HUES6 (cell line): ENCODE results near the gene FHOD3.

Experiments used
- H3K27ac ChIP-seq: 2 replicates; pipeline ENCODE4 v1.7.0; 2013; ENCODE audit warnings: low read depth, mild to moderate bottlenecking, low read length, inconsistent platforms
- H3K27me3 ChIP-seq: 2 replicates; pipeline ENCODE4 v1.6.1; 2013; ENCODE audit warnings: low read length; ENCODE audit not compliant: control insufficient read depth, insufficient read depth
- H3K36me3 ChIP-seq: 2 replicates; pipeline ENCODE4 v1.6.1; 2013; ENCODE audit warnings: low read length; ENCODE audit not compliant: control insufficient read depth, insufficient read depth
- H3K4me1 ChIP-seq: 2 replicates; pipeline ENCODE4 v1.6.1; 2013; ENCODE audit warnings: low read length; ENCODE audit not compliant: control insufficient read depth, insufficient read depth
- H3K4me3 ChIP-seq: 2 replicates; pipeline ENCODE4 v1.5.1; 2013; ENCODE audit warnings: low read depth, low read length
- H3K9ac ChIP-seq: one replicate; pipeline ENCODE4 v1.6.1; 2013; ENCODE audit warnings: mild to moderate bottlenecking, low read length
- H3K9me3 ChIP-seq: 2 replicates; pipeline ENCODE4 v1.6.1; 2013; ENCODE audit warnings: low read depth, low read length; ENCODE audit not compliant: control insufficient read depth, insufficient read depth

The FHOD3 gene

DNA sequence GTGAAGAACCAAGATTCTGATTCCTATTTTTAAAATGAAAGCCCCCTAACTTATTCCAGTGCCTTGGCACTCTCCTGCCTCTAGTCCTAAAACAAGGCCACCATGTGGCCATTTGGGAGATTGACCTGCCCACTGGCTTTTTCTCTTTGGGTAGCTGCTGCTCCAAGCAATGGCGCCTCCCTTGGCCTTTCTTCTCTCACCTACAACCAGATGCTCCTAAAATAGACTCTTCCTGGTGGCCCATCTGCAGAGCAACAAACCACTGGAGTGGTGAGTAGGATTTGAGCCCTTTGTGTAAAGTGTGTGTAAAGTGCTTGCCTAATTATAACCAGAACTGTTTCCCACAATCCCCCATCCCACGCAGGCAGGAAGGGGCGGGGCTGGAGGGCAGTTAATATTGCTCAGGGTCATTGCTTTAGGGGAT is 114.2 kb downstream of the FHOD3 start:
- Histone ChIP-seq H3K4me1 (peaks cover 3% of the 10 kb centered on the region), H3K36me3 (no peaks in the 10 kb centered on the region), H3K27me3 (no peaks in the 10 kb centered on the region), H3K4me3 (no peak overlapping the region), H3K9ac (no peak overlapping the region), H3K9me3 (no peaks in the 10 kb centered on the region), H3K27ac (no peak overlapping the region)

DNA sequence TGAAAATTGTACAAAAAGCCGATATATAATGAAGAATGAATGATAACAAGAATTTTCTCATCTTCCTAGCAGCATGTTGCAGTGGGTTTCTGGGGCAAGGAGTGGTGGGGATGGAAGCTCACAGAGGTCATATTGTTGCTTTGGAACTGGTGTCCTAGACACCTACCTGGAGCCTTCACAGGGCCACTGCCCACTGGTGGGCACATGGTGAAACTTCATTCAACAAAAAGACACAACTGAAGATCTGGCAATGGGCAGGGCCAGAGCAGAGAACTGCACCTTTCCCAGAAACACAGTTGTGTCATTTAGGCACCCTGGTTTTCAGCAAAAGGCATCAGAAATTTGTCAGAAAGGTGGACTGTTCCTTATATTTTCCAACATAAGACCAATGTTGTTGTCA is 115.3 kb downstream of the FHOD3 start:
- H3K4me1 ChIP-seq: peaks cover 3% of the 10 kb centered on the region

GRCh38 chr18:36415171-36415570 is 117.7 kb downstream of the FHOD3 start:
- peaks cover 3% of the 10 kb centered on the region for H3K4me1 ChIP-seq
- H3K9me3 ChIP-seq: no peaks in the 10 kb centered on the region
- H3K27ac ChIP-seq: no peak overlapping the region
- H3K9ac ChIP-seq: no peak overlapping the region
- no peaks in the 10 kb centered on the region for H3K36me3 ChIP-seq
- H3K27me3 ChIP-seq: no peaks in the 10 kb centered on the region
- no peak overlapping the region for H3K4me3 ChIP-seq

More for the DNA sequence above, 115.3 kb downstream of the FHOD3 start:
- Histone ChIP-seq H3K4me3 (no peak overlapping the region), H3K36me3 (no peaks in the 10 kb centered on the region), H3K9ac (no peak overlapping the region), H3K9me3 (no peaks in the 10 kb centered on the region), H3K27me3 (no peaks in the 10 kb centered on the region), H3K27ac (no peak overlapping the region)

DNA sequence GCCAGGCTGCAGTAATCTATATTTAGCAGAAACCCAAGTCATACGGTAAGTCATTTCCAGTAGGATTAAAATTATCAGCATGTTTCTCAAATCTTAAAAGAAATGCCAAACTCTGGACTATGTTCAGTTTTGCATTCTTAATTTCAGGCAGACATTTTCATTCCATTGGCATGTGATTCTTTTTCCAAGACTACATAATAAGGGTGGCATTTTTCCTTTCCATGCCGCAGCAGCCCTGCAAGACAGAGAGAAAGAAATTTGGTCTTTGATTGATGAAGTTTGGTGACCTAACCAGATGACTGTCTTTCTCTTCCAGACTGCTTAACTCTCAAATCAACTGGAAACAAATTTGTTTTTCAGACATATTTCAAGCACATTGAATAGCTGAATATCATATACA is 118.1 kb downstream of the FHOD3 start:
- no peaks in the 10 kb centered on the region for H3K9me3 ChIP-seq
- no peak overlapping the region for H3K27ac ChIP-seq
- H3K9ac ChIP-seq: no peak overlapping the region
- no peaks in the 10 kb centered on the region for H3K36me3 ChIP-seq
- H3K27me3 ChIP-seq: no peaks in the 10 kb centered on the region
- no peak overlapping the region for H3K4me3 ChIP-seq
- H3K4me1 ChIP-seq: peaks cover 3% of the 10 kb centered on the region

DNA sequence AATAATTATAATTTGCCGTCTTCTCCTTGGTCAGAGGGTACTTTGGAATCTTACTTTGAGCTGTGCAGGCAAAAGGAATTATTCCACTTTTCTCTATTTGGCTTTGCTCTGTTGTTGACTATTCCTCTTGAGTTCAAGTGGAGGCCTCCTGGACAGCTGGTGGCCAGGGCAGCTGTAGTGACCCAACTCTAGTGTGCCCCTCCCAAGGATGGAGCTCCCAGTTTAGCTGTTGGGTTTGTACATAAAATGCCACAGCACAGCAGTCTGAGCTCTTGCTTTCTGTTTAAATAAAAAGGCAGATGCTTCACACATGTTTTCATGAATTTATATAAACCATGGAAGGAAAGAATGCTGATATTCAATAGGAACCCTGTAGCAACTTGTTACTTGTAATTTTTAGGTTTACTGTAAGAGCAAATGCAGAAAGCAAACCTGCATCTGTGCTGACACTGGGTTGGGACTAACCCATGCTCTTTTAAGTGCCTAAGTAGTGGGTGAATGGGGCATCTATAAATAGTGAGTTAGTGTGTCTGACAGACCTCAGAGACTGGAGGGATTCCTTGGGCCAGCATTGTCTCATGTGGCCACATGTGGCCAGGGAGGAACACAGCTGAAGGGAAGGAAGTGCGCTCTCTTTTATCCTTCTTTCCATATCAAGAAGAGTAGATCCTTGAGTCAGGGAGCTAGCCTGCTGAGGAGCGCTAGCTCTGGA is 121.8 kb downstream of the FHOD3 start:
- Histone ChIP-seq H3K4me1 (no peaks in the 10 kb centered on the region), H3K9me3 (no peaks in the 10 kb centered on the region), H3K36me3 (no peaks in the 10 kb centered on the region), H3K27me3 (no peaks in the 10 kb centered on the region), H3K4me3 (no peak overlapping the region), H3K27ac (no peak overlapping the region), H3K9ac (no peak overlapping the region)

GRCh38 chr18:36419900-36420531 is 122.5 kb downstream of the FHOD3 start:
- Histone ChIP-seq H3K36me3 (no peaks in the 10 kb centered on the region), H3K9ac (no peak overlapping the region), H3K4me3 (no peak overlapping the region), H3K9me3 (no peaks in the 10 kb centered on the region), H3K4me1 (no peaks in the 10 kb centered on the region), H3K27me3 (no peaks in the 10 kb centered on the region), H3K27ac (no peak overlapping the region)

DNA sequence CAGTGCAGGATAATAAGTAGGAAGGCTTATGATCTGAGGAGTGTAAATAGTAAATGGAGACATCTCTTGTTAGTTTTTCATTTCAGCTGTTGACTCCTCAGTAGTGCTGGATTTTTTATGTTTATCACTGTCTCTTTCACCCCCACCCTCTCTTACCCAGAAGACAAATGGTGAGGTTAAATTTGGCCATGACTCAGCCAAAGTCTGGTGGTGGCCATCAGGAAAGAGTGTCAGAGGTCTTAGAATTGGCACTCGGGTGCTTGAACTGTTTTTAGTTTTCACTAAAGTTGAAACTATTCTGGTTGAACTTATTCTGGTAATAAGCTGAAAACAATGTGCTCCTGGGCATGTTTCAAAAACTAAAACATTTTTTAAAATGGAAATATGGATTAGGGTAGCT is 123.3 kb downstream of the FHOD3 start:
- Histone ChIP-seq H3K9ac (no peak overlapping the region), H3K27ac (no peak overlapping the region), H3K9me3 (no peaks in the 10 kb centered on the region)

DNA sequence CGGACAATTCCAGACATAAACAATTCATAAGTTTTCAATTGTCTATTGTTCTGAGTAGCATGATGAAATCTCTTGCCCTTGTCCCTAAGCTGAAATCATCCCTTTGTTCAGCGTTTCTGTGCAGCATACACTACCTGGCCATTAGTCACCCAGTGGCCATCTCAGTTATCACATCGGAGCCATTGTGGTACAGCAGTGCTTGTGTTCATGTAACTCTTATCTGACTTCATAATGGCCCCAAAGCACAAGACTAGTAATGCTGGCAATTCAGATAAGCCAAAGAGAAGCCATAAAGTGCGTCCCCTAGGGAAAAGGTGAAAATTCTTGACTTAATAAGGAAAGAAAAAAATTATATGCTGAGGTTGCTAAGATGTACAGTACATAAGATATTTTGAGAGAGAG is 127.2 kb downstream of the FHOD3 start:
- Histone ChIP-seq H3K27ac (no peak overlapping the region), H3K4me3 (no peak overlapping the region), H3K9ac (no peak overlapping the region), H3K9me3 (no peaks in the 10 kb centered on the region), H3K27me3 (no peaks in the 10 kb centered on the region), H3K36me3 (no peaks in the 10 kb centered on the region), H3K4me1 (no peaks in the 10 kb centered on the region)

More for the DNA sequence above, 123.3 kb downstream of the FHOD3 start:
- Histone ChIP-seq H3K27me3 (no peaks in the 10 kb centered on the region), H3K4me3 (no peak overlapping the region), H3K4me1 (no peaks in the 10 kb centered on the region), H3K36me3 (no peaks in the 10 kb centered on the region)

GRCh38 chr18:36427369-36427768 is 129.9 kb downstream of the FHOD3 start:
- no peaks in the 10 kb centered on the region for H3K36me3 ChIP-seq
- H3K27ac ChIP-seq: no peak overlapping the region
- H3K4me1 ChIP-seq: no peaks in the 10 kb centered on the region
- H3K27me3 ChIP-seq: no peaks in the 10 kb centered on the region
- no peaks in the 10 kb centered on the region for H3K9me3 ChIP-seq
- H3K4me3 ChIP-seq: no peak overlapping the region
- no peak overlapping the region for H3K9ac ChIP-seq

DNA sequence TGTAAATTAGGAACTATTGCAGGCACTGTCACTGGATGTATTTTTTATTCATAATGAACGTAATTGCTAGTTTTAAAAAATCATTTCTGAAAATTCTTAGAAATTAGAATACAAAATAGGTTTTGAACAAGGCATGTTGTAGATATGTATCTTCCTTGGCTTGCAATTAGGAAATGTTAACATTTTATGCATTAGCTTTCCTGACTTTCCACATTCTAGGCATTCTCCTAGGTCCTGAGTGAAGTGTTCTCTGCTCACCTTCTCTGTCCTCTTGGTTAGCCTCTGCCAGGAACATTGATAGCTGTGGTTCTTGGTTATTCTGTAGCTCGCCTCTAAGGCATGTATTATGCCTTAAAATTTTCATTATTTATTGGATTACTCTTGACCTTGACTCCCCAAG is 130.3 kb downstream of the FHOD3 start:
- no peaks in the 10 kb centered on the region for H3K36me3 ChIP-seq
- no peak overlapping the region for H3K4me3 ChIP-seq
- no peaks in the 10 kb centered on the region for H3K4me1 ChIP-seq
- H3K9me3 ChIP-seq: no peaks in the 10 kb centered on the region
- H3K27ac ChIP-seq: no peak overlapping the region
- no peaks in the 10 kb centered on the region for H3K27me3 ChIP-seq
- H3K9ac ChIP-seq: no peak overlapping the region

DNA sequence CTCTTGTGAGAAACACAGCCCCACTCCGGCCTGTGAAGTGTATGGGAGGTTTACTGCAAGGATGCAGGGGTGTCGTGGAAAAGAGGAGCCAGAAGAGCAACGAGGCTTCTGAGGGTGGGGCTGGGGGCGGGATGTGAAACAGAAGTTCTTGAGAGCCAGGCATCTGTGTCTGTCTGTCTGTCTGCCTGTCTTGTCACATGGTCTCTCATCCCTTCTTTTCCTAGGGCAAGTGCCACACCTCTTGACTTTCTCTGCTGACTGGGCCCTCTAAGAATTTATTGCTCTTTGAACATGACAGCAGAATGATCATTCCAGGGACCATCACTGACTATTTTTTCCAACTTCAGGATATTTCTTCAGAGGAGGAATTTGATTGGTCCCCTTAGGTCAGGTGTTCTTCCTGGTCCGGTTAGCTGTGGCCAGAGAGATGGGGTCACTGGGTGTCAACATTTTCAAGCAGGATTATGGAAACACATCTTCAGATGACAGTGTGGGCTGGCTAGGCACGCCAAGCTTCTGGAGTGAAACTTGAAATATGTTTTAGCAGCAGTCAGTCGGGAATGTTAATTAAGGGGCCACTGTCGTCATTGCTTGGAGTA is 131.0 kb downstream of the FHOD3 start:
- no peak overlapping the region for H3K27ac ChIP-seq
- H3K27me3 ChIP-seq: no peaks in the 10 kb centered on the region
- no peaks in the 10 kb centered on the region for H3K9me3 ChIP-seq
- H3K9ac ChIP-seq: no peak overlapping the region
- H3K4me1 ChIP-seq: no peaks in the 10 kb centered on the region
- H3K4me3 ChIP-seq: no peak overlapping the region
- no peaks in the 10 kb centered on the region for H3K36me3 ChIP-seq
